CD4-positive, alpha-beta T cell treated with Interferon gamma for 1 hour (primary cell): ENCODE data around the gene FAM177B.

Source experiments
- DNase-seq: peaks from one replicate; pipeline ENCODE4 v3.0.0-alpha.2; 2020

The FAM177B gene

DNA sequence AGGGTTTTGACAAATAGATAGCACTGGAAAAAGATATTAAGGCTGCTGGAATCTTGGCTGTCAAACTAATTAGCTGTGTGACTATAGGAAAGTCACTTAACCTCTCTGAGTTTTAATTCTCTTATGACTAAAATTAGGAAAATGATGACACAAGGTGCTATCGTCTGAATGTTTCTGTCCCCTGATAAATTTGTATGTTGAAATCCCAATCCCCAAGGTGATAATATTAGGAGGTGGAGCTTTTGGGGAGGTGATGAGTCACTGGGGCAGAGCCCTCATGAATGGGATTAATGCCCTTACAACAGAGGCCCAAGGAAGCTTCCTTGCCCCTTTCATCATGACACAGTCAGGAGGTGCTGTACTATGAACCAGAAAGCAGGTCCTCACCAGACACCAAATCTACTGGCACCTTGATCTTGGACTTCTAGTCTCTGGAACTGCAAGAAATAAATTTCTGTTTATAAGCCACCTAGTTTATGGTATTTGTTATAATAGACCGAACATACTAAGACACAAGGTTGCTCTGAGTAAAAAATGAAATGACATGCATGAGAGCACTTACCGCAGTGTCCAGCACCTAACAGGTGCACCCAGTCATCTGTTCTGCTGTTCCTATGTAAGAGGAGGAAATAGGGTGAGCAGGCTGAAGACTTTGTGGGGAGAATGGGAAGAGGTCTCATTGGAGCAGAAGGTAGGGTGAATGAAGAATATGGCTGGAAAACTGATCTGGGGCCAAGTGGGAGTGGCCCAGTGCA is 51.6 kb downstream of the FAM177B start:
- DNase-seq: no peak

DNA sequence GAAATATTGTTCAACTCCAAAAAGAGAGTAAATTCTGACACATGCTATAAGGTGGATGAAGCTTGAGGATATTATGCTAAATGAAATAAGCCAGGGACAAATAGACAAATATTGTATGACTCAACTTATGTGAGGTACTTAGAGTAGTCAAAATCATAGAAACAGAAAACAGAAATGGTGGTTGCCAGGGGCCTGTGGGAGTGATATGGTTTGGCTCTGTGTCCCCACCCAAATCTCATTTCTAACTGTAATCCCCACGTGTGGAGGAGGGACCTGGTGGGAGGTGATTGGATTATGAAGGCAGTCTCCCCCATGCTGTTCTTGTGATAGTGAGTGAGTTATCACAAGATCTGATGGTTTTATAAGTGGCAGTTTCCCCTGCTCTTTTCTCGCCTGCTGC is 53.1 kb downstream of the FAM177B start:
- no peak for DNase-seq

DNA sequence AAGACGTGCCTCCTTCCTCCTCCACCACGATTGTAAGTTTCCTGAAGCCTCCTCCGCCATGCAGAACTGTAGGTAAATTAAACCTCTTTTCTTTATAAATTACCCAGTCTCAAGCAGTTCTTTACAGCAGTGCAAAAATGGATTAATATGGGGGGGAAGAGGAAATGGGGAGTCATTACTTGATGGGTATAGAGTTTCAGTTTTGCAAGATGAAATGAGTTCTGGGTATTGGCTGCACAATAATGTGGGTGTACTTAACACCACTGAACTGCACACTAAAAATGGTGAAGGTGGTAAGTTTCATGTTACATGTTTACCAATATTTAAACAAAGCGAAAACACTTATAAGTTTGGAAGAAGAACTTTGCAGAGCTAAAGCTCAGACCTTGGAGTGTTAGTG is 53.5 kb downstream of the FAM177B start:
- DNase-seq: no peak

DNA sequence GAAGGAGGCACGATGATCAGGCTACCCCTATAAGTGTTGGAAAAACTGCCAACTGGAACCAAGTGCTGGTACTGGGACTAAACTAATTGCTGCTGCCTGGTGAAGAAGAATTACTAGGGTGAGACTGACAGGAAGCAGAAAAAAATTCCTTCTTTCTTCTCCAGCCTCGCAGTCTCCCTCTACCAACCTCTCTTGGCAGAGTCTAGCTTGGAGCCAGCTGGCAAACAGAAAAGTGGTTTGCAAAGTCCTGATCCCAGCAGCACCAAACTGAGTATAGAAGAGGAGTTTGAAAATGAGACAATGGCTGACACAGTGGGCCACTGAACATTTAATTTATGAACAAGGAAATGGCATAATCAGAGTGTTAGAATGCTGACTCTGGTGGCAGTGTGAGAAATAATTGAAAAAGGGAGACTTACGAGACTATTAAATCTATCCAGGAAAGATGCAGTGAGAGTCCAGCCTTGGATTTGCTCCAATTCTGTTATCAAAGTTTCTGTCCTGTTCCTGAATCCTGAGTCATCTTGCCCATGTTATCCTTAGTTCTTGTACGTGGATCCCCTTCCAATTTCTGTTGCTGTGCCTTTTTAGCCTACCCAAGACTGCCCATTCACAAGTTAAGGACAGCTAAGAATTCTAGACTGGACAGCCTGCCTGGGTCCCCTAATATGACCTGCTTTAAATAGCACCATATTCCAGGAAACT is 54.2 kb downstream of the FAM177B start:
- no peak for DNase-seq

DNA sequence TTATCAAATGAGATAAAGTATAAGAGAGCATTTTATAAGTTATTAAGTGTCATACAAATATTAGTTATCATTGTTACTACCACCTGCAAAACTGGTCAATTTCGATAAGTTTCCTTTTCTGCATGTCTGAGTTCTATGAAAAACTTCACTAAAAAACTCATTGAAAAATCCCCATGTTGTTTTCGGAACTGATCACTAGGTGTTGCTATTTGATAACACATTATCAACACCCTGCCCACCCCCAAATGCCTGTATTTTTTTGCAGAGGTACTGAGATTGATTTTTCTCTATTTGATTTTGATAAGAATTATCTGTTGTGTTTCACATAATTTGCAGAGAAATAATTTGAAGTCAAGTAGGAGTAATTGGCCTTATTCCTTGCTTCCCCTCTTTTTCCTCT is 55.7 kb downstream of the FAM177B start:
- no peak for DNase-seq

DNA sequence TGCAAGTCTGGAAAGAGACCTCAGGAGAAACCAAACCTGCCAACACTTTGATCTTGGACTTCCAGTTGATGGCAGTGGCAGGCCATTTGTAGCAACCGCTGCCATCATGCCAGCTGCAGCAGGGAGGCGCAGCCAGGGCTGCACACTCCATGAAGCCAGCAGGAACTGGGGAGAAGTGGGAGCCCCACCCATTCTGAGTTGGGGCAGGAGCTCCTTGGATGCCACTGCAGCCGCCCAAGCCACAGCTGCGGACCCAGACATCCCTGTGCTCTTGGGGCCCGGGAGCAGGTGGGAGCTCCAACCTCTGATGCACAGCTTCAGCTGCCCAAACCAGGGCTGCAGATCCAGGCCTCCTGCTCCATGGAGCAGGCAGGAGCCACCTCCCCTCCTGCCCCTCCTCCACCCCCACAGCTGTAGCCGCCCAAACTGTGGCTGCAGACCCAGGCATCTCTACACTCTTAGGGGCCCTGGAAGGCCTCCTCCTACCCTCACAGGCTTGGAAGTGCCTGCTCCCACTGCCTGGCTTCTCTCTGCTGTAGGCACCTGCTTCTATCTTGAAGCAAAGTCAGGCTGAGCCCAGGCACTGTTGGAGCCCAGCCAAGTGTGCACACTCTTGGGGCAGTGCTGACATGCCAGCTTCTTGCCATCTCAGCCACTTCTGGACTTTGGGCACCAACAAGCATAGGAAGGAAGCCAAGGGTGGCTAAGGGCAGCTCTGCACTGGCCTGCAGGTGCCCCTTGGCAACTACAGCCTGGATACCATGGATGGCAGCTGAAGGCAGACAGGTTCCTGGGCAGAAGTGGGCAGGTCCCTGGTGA is 57.9 kb downstream of the FAM177B start:
- no peak for DNase-seq

DNA sequence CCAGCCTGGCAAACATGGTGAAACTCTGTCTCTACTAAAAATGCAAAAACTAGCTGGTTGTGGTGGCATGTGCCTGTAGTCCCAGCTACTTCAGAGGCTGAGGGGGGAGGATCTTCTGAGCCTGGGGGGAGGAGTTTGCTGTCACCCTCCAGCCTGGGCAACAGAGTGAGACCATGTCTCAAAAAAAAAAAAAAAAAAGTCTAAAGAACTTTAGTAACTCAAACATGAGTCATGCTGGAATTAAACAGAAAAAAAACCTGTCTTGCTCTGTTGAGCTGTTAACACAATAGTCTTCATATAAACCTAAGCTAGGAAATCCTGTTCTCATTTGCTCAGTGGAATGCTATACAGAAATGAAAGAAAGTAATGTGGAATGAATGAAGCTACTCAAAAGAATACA is 61.1 kb downstream of the FAM177B start:
- DNase-seq: peak; percentile 11

DNA sequence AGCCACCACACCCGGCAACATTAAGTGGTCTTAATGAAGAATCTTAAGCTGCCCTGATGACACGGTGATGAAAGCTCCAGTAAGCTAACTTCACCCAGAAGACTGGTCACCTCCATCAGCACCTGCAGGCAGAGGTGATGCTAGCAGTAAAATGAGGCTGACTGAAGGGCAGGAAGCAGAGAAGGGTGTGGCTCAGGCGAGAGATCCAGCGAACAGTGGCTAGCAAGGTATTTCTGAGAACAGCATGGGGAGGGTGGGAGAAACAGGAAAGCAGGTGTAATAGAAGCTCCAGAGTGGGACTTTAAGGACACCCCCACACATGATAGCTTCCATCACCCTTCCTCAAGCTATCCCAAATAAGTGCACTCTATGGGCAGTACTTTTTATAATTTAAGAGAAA is 62.0 kb downstream of the FAM177B start:
- DNase-seq: no peak
